Retinal pigment epithelial cell (primary cell): ENCODE measurements around the gene NMRK2.
A peak's percentile ranks its signal among the peaks of the same experiment; 100 is the strongest.

Experiments used
- DNase-seq: peaks from one replicate; pipeline ENCODE4 v3.0.0-alpha.2; 2010; ENCODE audit warnings: low read depth
- H3K4me3 ChIP-seq: 2 replicates; pipeline ENCODE4 v1.5.1; 2011; ENCODE audit warnings: mild to moderate bottlenecking, low read length, control low read depth, moderate library complexity
- CTCF ChIP-seq: conservative IDR thresholded peaks from 2 replicates; pipeline ENCODE4 v1.5.1; 2011; ENCODE audit warnings: low read depth, low read length, control low read depth, inconsistent platforms

NMRK2 gene

GRCh38 chr19:3981373-3981735 lies 48.5 kb downstream of the NMRK2 start:
- no peak overlapping the region for H3K4me3 ChIP-seq
- no peak for DNase-seq
- no peak for TF ChIP-seq CTCF

- DNase-seq = no peak
- peak overlapping the region; percentile 4 for H3K4me3 ChIP-seq
- no peak for TF ChIP-seq CTCF
Observed at GRCh38 chr19:3981736-3982681, 49.1 kb downstream of the NMRK2 start.

- TF ChIP-seq CTCF = no peak
- no peak for DNase-seq
Observed at GRCh38 chr19:3982701-3983541, 50.1 kb downstream of the NMRK2 start.

GRCh38 chr19:3983542-3983914 lies 50.7 kb downstream of the NMRK2 start:
- TF ChIP-seq CTCF = no peak
- H3K4me3 ChIP-seq = peak overlapping the region; percentile 100
- DNase-seq = no peak

More at GRCh38 chr19:3982701-3983541, 50.1 kb downstream of the NMRK2 start:
- peak overlapping the region; percentile 100 for H3K4me3 ChIP-seq

GRCh38 chr19:3983936-3984583 lies 51.2 kb downstream of the NMRK2 start:
- H3K4me3 ChIP-seq = peak overlapping the region; percentile 100
- no peak for DNase-seq
- no peak for TF ChIP-seq CTCF

- TF ChIP-seq CTCF = no peak
- H3K4me3 ChIP-seq = peak overlapping the region; percentile 100
- DNase-seq = no peak
Observed at GRCh38 chr19:3984584-3984907, 51.7 kb downstream of the NMRK2 start.
